HG03575 (cell line): ENCODE data around the gene FGGY.
"Not testable (repeated sequence)": the region's sequence is repeated elsewhere in the genome, so short reads cannot be mapped to it uniquely, and the experiment has no call there.

Experiments used
- ATAC-seq: cut with Tn5 transposase; IDR thresholded peaks from one replicate; pipeline ENCODE4 v1.9.1; 2021; ENCODE audit not compliant: unreplicated experiment, insufficient number of reproducible peaks, low FRiP score; ENCODE audit errors: extremely low read depth

The FGGY gene

DNA sequence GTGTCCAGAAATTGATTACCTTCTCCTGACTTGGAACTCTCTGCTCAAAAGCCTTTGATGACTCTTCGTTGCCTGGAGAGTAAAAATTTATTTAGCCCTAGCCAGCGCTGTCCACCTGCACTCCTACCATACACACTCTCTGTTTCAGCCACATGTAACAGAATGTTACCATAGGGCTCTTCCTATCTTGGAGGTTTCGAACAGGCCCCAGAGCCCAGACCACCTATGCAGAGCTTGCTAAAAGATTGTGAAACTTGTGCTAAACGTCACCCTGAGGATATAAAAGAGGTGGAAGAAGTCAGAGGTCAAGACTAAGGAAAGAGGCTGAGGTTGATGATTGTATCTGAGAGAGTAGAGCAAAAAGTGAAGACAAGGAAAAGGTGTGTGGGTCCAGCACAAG lies 280.9 kb downstream of the FGGY start:
- no peak for ATAC-seq

DNA sequence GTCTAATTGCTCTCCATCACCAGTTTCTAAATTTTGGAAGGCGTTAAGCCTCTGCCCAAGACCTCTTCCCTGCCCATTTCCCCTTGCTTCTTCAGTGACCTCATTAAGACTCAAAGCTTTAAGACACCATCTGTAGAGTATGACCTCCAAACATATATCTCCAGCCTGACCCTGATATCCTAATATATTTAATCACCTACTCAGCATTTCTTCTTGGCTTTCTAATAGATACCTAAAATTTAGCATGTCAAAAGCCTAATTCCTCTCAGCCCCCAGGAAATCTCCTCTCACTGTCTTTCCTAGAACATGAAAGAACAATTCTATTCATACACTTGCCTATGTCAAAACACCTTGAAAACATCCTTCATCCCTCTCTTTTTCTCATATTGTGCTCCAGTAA lies 282.3 kb downstream of the FGGY start:
- no peak for ATAC-seq

DNA sequence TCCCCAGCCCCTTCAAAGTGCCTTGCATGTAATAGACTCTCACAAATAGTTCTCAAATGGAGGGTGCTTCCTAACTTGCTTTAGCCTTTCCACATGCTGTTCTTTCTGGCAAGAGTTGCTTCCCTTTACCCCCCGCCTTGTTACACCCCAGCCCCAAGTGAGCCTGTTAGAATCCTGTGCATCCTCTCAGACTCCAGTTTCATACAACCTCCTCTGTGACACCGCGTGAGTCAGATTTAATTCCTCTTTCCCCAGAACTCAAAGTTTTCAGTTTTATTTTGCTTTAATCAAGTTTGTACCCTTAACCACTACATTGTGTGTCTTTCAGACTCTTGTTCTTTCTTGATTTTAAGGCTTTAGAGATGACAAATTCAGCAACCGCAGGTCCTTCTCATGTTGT lies 283.4 kb downstream of the FGGY start:
- ATAC-seq: no peak

DNA sequence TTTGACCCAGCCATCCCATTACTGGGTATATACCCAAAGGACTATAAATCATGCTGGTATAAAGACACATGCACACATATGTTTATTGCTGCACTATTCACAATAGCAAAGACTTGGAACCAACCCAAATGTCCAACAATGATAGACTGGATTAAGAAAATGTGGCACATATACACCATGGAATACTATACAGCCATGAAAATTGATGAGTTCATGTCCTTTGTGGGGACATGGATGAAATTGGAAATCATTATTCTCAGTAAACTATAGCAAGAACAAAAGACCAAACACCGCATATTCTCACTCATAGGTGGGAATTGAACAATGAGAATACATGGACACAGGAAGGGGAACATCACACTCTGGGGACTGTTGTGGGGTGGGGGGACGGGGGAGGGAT lies 295.5 kb downstream of the FGGY start:
- not testable (repeated sequence) for ATAC-seq

DNA sequence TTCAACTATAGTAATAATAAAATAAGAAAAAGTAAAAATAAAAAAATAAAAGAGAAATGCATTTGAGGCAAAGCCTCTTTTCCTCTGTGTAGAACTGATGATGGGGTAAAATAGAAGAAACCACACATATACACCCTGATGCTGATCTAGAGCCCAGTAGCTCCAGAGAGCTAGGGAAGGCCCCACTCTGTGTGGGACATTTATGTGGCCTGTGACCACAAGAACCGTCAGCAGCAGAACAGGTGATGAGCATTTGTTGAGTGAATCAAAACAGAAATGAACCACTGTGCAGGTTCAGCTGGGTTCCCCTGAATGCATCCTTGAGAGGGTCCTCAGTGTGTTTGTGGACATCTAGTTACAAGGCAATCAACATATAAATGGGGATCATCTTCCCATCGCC lies 296.0 kb downstream of the FGGY start:
- ATAC-seq: no peak

DNA sequence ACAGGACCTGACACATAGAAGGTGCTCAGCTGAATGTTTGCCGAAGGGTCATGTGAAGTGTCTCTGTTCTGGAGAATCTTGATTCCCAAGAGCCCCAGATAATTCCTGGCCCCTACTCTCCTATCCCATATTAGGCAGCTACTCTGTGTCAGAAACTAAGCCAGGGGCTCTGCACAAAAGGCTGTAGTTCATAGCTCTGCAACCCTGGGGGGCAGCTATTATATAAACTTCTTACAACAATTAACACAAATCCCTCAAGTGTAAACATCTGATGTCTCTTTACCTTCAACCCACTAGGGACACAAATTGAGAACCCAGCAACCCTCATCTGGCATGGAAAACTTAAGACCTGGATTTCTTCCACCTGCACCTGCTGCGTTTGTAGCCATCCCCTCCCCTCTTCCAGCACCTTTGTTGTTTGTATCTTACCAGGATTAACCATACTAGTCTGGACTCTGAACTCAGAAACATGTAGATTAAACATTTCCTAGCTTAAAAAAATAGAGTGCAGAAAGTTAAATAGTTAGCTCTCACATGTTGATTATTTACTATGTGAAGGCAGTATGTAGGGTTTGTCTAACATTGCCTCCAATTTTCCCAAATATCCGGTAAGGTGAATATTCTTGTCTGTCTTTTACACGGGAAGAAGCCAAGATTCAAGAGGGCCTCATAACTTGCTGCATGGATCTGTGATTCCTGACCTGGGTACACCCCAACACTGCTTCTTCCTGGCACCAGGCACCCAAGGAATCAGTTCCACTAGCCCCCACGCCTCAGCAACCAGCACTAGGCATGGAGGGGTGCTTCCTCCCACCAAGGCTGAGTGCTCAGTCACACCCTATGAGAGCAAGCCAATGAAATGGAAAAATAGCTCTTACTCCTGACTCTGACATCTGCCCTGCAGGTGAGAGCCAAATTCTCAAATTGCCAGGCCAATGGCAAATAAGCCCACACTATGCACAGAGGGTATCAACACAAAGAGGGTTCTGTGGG lies 297.2 kb downstream of the FGGY start:
- no peak for ATAC-seq

DNA sequence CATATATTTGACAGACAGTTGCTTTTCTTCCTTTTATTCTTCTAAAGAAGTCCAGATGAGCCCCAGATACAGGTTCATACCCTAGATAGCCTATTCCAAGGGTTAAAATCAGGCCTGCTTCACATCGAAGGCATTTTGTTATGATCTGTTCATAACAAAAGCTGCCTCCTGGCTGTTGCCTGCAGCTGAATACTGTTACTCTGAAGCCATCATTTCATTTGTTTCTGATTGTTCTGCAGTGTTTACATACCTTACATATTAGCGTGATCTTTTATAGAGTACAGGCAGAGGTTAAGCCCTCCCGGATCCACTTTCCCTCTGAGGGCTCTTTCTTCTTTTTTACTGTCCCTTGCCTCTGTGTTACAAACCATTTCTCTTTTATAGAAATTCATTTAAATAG lies 298.9 kb downstream of the FGGY start:
- no peak for ATAC-seq

DNA sequence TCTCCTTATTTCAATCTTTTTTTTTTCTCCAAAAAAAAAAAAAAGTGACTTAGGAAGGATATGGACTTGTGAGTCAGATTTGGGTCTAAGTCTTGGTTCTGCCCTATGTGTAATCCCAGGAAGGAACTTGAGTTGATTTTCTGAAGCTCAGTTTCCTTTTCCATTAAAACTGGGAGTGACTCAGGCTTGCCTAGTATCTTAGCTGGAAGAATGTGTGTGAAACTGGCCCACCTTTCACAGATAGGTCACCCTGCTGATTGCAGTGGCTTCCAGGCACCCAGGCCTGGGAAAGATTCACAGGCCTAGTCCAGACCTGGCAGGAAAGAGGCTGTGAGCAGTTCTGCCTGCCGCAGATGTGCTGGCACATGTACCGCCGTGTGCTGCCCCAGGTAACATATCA lies 299.5 kb downstream of the FGGY start:
- no peak for ATAC-seq

DNA sequence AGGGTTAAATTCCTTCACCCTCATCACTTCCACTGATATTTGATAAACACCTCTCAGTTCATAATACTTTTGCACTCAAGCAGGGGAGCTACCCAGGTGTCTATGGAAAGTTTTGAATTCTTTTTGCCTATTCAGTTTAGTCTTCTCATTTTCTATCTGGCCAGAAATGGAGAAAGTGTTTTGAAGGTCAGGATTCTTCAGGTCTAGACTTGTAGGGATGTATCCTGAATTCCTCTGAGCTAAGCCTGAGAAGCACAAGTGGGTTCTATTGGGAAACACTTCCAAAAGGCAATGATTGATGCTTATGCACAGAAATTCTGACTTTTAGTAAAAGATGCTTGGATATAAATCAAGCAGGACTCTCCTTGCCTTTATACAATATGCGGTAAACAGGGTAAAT lies 300.1 kb downstream of the FGGY start:
- no peak for ATAC-seq

DNA sequence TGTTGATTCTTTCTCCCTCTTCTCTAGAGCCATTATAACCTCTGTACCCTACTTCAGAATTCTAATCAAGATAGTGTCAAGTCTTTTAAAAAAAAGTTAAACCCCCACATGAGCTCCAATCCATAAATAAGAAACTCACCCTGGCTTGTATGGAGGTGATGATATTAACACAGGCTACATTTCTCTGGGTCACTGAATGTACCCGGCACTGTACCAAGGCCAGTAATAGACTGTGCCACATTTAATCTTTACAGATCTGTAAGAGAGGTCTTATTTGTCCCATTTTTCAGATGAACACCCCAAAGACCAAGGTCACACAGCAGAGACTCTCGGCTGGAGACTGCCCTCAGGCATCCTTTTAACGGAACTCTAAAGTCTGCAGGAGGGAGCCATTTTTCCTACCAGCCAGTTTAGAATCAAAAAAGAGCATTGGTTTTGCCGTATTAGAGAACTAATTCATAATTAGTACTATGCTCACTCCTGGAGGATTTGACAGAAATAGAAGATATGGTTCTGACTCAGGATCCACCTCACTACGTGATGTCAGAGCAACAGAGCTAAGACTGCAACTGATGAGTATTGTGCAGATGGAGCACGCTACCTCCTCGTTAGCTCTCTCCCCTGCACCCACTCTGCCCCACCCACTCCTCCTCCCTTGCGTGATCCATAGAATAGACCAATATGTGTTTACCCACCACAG lies 300.7 kb downstream of the FGGY start:
- no peak for ATAC-seq

DNA sequence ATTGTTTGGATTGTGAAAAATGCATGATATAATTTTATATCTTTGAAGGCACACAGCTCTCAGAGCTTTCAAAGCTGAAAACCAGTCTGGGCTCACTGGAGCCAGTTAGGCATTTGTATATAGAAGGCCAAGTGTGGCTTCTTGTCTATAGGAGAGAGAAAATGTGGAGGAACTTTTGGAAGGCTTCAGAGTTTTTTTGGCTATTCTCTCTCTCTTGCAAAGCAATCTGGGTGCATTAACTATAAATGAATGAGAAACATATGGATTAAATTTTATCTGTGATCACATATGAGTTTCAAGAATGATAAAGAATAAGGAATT lies 301.2 kb downstream of the FGGY start:
- no peak for ATAC-seq

DNA sequence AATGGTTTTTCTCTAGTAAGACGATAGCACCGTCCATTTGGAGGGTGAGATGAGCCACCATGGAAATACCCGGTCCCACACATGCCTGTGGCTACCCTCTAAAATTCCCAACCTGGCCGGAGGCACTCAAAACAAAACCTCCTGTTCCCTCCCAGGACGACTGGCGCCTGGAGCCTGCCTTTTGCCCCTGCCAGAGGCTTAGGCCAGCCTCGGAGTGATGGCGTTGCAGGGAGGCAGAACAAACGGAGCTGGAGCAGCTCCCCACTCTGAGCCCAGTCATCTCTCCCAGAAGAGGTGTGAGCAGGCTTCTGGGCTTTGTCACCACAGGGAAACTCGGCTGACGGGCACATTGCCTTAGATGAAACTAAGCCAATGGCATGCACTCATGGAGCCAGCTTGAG lies 304.1 kb downstream of the FGGY start:
- ATAC-seq: no peak

DNA sequence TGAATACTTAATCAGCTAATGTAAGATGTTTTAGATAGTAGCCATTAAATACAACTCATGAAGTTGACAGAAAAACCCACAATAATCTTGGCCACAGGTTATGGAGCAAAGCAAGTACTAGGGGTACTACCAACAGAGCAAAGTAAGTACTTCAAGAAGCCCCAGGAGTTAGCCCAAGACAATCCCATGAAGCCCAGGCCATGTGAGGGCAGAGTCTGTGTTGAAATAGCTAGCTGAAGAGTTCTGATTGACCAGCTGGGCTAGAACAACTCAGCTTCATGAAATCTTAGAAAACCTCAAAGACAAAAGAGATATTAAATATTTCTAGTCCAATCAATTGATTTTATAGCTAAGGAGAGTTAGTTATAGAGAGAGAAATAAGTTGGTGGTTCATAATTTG lies 304.9 kb downstream of the FGGY start:
- no peak for ATAC-seq

DNA sequence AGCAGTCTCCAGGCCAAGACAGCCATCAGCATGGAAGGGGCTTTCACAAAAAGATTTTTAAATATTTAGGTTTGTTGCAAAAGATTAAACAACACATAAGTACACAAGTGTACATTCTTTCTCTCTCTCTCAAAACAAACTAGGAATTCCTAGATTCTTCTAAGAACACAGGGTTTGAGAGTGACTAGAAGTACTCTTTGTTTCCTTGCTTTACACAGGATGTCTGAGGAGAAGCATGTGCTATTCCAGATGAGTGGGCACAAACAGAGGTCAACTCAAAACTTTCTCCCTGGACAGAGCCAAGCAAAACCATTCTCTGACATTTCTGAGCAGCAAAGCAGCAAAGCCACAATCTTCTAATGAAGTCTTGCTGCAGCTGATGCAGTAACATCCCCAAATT lies 307.3 kb downstream of the FGGY start:
- no peak for ATAC-seq

DNA sequence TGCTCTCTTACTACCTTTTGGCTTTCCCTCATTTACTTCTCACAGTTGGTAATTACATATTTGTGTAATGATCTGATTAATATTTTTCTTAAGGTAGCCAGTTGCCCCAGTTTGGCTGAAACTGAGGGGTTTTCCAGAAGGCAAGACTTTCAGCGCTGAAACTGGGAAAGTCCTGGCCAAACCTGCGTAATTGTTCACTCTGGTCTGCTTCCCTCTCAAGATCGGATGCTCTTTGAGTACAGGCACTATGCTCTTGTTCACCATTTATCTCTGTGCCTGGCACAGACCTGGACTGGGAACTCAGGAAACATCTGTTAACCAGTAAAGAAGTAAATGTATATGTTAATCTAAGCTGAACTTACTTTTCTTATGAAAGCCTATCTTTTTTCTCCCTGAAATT lies 308.3 kb downstream of the FGGY start:
- ATAC-seq: no peak

DNA sequence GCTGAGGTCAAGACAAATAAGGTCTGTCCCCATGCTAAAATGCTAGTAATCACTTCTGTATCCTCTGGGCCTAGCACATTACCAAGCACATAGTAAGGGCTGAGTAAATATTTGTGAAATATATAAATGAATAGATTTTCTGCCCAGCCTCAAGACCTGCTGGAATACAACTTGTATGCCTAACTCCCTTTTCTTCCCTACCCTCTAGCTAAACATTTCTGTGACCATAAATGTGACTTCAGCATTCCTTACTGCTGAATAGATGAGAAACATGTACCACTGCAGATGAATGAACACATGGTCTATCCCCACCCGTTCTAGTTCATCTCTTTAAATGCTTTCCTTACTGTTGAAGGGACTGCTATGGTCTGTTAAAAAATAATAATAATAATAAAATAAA lies 308.9 kb downstream of the FGGY start:
- no peak for ATAC-seq

DNA sequence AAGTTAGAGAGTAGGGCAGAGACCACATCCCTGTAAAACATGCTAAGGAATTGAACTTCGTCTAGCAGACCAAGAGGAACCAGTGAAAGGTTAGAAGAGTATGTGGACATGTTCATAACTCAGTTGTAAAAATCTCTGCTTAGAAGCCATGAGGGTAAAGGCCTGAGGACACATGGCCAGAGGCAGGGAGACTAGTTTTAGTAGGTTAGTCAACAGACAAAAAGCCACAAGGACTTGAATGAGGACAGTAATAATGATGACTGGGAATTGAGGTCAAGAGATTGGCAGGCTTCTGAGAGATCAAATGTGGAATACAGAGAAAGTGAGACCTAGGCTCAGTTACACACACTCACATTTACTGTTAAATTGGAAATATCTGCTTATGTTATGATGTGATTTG lies 312.4 kb downstream of the FGGY start:
- ATAC-seq: no peak

DNA sequence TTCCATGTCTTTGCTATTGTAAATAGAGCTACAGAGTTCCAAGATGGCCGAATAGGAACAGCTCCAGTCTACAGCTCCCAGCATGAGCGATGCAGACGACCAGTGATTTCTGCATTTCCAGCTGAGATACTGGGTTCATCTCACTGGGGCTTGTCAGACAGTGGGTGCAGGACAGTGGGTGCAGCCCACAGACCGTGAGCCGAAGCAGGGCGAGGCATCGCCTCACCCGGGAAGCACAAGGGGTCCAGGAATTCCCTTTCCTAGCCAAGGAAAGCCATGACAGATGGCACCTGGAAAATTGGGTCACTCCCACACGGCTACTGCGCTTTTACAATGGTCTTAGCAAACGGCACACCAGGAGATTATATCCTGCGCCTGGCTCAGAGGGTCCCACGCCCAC lies 313.6 kb downstream of the FGGY start:
- not testable (repeated sequence) for ATAC-seq

DNA sequence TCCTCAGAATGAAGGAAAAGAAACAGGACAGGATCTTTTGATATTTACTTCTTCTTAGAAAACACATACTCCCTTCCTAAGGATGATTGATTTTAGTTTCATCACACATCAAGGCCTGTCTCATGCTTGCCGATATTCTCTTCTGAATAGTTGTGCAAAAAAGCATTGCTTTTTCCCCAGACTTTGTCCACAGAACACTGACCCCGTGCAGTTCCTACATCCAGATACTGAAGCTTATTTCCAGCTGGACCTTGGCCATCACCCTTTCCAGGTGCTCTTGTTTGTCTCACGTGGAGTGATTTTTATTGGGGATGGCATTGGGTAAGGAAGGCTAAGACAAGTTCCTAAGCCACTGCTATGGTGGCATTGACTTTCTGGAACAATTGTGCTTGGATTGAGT lies 320.5 kb downstream of the FGGY start:
- ATAC-seq: no peak

DNA sequence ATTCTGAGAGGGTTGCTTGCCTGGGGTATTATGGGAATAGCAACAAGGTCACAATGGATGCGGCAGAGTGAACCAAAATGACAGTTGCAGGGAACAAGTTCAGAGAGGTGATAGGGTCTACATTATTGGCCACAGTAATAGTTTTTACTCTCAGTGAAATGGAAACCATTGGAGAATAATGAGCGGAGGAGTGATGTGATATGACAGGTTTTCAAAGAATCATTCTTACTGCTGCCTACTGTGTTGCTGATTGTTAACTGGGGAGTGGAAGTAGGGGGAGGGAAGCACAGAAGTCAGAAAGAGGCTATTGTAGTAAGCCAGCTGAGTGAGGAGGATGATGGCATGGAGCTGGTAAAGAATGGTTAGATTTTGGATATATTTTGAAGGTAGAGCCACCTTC lies 322.7 kb downstream of the FGGY start:
- ATAC-seq: no peak

DNA sequence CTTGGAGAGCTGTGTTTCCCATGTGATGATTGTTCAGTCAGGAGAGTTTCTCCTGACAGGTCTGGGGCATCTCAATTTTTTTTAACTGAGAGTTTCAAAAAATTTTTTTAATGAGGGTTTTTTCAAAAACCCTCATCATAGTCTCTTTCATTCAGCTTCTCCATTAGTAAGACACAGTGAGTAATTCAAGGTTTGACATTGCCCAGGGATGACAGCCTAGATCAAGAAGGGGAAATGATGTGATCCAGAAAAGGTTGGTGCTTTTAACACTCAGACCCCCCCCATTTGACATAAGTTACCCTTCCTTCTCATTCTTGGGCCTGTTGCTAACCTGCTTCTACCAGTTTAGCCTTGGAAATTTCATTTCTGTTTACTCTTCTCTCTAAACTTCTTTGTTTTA lies 328.5 kb downstream of the FGGY start:
- ATAC-seq: no peak
